ENCODE measurements around the gene COL4A4. TPM values are rescaled to one million over a fixed set of nuclear protein-coding genes. Genes with fewer than 3 reads are reported as not detected.
A peak's percentile ranks its signal among the peaks of the same experiment; 100 is the strongest.

The COL4A4 gene
- total and polyA plus RNA-seq, 2 donors (not counting 1 experiment from before 2014, with no cell fraction given), result 6.2 to 30.2 TPM

GRCh38 chr2:227115761-227116160, 48.2 kb downstream of the COL4A4 start:
- Histone ChIP-seq H3K4me1 (ENCODE audit: control insufficient read depth in 2 of 2, insufficient read depth in 2 of 2, low read length in 2 of 2) (no peaks in the 10 kb centered on the region), H3K27ac (ENCODE audit: low read length in 2 of 2) (no peak overlapping the region), H3K9ac (ENCODE audit: low read length) (no peak overlapping the region), H4K20me1 (ENCODE audit: control insufficient read depth, insufficient read depth, low read length, poor library complexity, severe bottlenecking) (no peaks in the 10 kb centered on the region), H3K4me3 (ENCODE audit: control extremely low read depth in 1 of 5, extremely low read depth in 1 of 5, insufficient read depth in 1 of 5, low read depth in 2 of 5, low read length in 4 of 5) (no peak overlapping the region), H3K79me2 (ENCODE audit: control insufficient read depth, insufficient read depth, low read length) (no peaks in the 10 kb centered on the region), H3K36me3 (replicated peaks in 1 of 2; ENCODE audit: control extremely low read depth in 1 of 2, control insufficient read depth in 1 of 2, extremely low read depth in 1 of 2, insufficient read depth in 2 of 2, low read length in 1 of 2) (no peaks in the 10 kb centered on the region), H3K9me3 (ENCODE audit: control extremely low read depth in 1 of 3, control insufficient read depth in 2 of 3, insufficient read depth in 1 of 3, low read length in 2 of 3) (no peaks in the 10 kb centered on the region), H3K27me3 (replicated peaks in 1 of 4; ENCODE audit: control extremely low read depth in 1 of 4, control insufficient read depth in 3 of 4, insufficient read depth in 4 of 4, low read length in 3 of 4) (no peaks in the 10 kb centered on the region), H2AFZ (ENCODE audit: insufficient read depth, low read depth, low read length, poor library complexity, severe bottlenecking) (no peak overlapping the region), H3K4me2 (replicated peaks; ENCODE audit: low read depth, low read length, poor library complexity, severe bottlenecking) (no peak overlapping the region)
- POLR2A ChIA-PET, result no interaction called here
- TF ChIP-seq CTCF (IDR thresholded peaks at IDR 0.05) (no peak), EZH2 (IDR thresholded peaks at IDR 0.05; ENCODE audit: borderline replicate concordance, insufficient read depth, low read depth, low read length, poor library complexity, severe bottlenecking) (no peak)
- intact Hi-C loops (cut with micrococcal nuclease), result no loop called here
- Mint-ChIP-seq H3K4me3 (no peak overlapping the region), H3K27me3 (no peaks in the 10 kb centered on the region), H3K27ac (no peak overlapping the region), H3K9me3 (ENCODE audit: insufficient read depth) (no peaks in the 10 kb centered on the region), H3K4me1 (no peaks in the 10 kb centered on the region)
- CTCF ChIA-PET, result no interaction called here
- ATAC-seq (ENCODE audit: low read depth), result no peak
- 76% methylated on average over 2 of the region's 5 CpGs for WGBS (ENCODE audit: insufficient coverage)
- no peak for DNase-seq

GRCh38 chr2:227106845-227107759, 56.9 kb downstream of the COL4A4 start:
- no peaks in the 10 kb centered on the region for H3K9me3 ChIP-seq (ENCODE audit: control extremely low read depth in 1 of 3, control insufficient read depth in 2 of 3, insufficient read depth in 1 of 3, low read length in 2 of 3)
- ATAC-seq (ENCODE audit: low read depth) (no peak), DNase-seq (peak; percentile 46)
- peaks cover 0 to 3% of the 10 kb centered on the region in 2 experiments for H3K36me3 ChIP-seq (replicated peaks in 1 of 2; ENCODE audit: control extremely low read depth in 1 of 2, control insufficient read depth in 1 of 2, extremely low read depth in 1 of 2, insufficient read depth in 2 of 2, low read length in 1 of 2)
- H2AFZ ChIP-seq (ENCODE audit: insufficient read depth, low read depth, low read length, poor library complexity, severe bottlenecking), result no peak overlapping the region
- intact Hi-C loops (cut with micrococcal nuclease), result loop anchor here (1.0 to 5.0 kb wide), 3 partner anchors 305 to 1439 kb away; no protein-coding TSS in a partner anchor
- no peak overlapping the region for H3K4me3 ChIP-seq (ENCODE audit: control extremely low read depth in 1 of 5, extremely low read depth in 1 of 5, insufficient read depth in 1 of 5, low read depth in 2 of 5, low read length in 4 of 5)
- ChIA-PET CTCF (interaction anchor here (1.1 to 1.7 kb wide), 3 partner anchors 12 to 1438 kb away, joined by 4 to 5 read pairs (median 5); no protein-coding TSS in a partner anchor), POLR2A (no interaction called here)
- Mint-ChIP-seq H3K9me3 (ENCODE audit: insufficient read depth) (no peaks in the 10 kb centered on the region), H3K4me3 (no peak overlapping the region), H3K27me3 (no peaks in the 10 kb centered on the region), H3K4me1 (no peaks in the 10 kb centered on the region), H3K27ac (no peak overlapping the region)
- H3K27me3 ChIP-seq (replicated peaks in 1 of 4; ENCODE audit: control extremely low read depth in 1 of 4, control insufficient read depth in 3 of 4, insufficient read depth in 4 of 4, low read length in 3 of 4), result no peaks in the 10 kb centered on the region
- H3K4me1 ChIP-seq (ENCODE audit: control insufficient read depth in 2 of 2, insufficient read depth in 2 of 2, low read length in 2 of 2), result no peaks in the 10 kb centered on the region
- 90% methylated on average over 2 of the region's 9 CpGs for WGBS (ENCODE audit: insufficient coverage)
- H3K9ac ChIP-seq (ENCODE audit: low read length), result no peak overlapping the region
- no peak overlapping the region for H3K27ac ChIP-seq (ENCODE audit: low read length in 2 of 2)
- H3K79me2 ChIP-seq (ENCODE audit: control insufficient read depth, insufficient read depth, low read length), result no peaks in the 10 kb centered on the region
- no peaks in the 10 kb centered on the region for H4K20me1 ChIP-seq (ENCODE audit: control insufficient read depth, insufficient read depth, low read length, poor library complexity, severe bottlenecking)
- peak; percentile 65 for TF ChIP-seq CTCF (IDR thresholded peaks at IDR 0.05)
- no peak for TF ChIP-seq EZH2 (IDR thresholded peaks at IDR 0.05; ENCODE audit: borderline replicate concordance, insufficient read depth, low read depth, low read length, poor library complexity, severe bottlenecking)
- no peak overlapping the region for H3K4me2 ChIP-seq (replicated peaks; ENCODE audit: low read depth, low read length, poor library complexity, severe bottlenecking)

All from B cell (primary cell).